C4-2B (cell line): ENCODE results near the gene DAPK1.

Experiments
- H3K27ac ChIP-seq: fragments of 450-650 bp; 2 replicates; pipeline ENCODE4 v1.5.1; 2017
- ZFX ChIP-seq: fragments of 450-650 bp; IDR thresholded peaks from 2 replicates; pipeline ENCODE4 v1.6.1; 2017
- TF ChIP-seq, protein P1 (sequence below): fragments of 450-650 bp; conservative IDR thresholded peaks from 2 replicates; pipeline ENCODE4 v1.5.1; 2017; ENCODE audit warnings: mild to moderate bottlenecking

Gene DAPK1

GRCh38 chr9:87537625-87538024 is 40.0 kb downstream of the DAPK1 start:
- TF ChIP-seq ZFX, result no peak
- TF ChIP-seq, protein P1, sequence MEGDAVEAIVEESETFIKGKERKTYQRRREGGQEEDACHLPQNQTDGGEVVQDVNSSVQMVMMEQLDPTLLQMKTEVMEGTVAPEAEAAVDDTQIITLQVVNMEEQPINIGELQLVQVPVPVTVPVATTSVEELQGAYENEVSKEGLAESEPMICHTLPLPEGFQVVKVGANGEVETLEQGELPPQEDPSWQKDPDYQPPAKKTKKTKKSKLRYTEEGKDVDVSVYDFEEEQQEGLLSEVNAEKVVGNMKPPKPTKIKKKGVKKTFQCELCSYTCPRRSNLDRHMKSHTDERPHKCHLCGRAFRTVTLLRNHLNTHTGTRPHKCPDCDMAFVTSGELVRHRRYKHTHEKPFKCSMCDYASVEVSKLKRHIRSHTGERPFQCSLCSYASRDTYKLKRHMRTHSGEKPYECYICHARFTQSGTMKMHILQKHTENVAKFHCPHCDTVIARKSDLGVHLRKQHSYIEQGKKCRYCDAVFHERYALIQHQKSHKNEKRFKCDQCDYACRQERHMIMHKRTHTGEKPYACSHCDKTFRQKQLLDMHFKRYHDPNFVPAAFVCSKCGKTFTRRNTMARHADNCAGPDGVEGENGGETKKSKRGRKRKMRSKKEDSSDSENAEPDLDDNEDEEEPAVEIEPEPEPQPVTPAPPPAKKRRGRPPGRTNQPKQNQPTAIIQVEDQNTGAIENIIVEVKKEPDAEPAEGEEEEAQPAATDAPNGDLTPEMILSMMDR, result no peak
- no peak overlapping the region for H3K27ac ChIP-seq

DNA sequence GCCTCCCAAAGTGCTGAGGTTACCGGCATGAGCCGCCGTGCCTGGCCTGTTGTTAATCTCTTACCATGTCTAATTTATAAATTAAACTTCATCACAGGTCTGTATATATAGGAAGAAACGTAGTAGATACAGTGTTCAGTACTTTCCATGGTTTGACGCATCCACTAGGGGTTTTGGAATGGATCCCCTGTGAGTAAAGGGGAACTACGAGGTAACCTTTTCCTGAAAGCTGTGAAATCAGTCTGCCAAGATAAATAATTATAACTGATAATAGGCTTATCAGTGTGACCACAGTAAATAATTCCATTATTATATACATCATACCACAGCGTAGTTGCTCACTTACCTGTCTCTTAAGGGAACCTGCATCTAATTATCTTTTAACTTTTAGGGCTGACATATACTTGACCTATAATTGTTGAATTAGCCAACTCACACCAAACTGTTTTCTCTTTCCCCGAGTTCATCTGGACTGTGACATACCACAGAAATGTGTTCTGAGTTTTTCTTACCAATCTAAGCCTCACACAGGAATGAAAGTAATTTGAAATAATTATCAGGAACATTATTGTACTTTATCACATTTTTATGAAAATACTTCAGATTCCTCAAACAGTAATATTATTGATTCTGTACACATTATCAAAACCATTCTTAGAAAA is 42.9 kb downstream of the DAPK1 start:
- TF ChIP-seq ZFX, result no peak
- TF ChIP-seq, protein P1, result no peak
- no peak overlapping the region for H3K27ac ChIP-seq

DNA sequence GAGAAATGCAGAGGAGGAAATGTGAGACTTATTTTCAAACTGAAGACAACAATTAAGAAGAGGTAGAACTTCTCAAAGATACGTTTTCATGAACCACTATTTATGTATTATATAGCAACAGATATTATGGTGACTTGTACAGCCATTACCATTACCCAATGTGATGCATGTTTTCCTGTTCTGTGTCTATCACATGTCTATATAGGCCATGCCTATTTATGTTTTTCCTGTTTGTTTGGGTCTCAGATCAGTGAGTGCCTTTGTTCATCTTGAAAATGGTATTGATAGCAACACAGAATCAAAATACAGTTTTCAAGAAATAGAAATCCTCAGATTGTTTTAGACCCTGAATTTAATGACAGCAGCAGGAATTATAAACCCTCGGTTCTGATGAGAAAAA is 44.0 kb downstream of the DAPK1 start:
- TF ChIP-seq, protein P1, result no peak
- TF ChIP-seq ZFX, result no peak
- H3K27ac ChIP-seq, result no peak overlapping the region

- H3K27ac ChIP-seq, result no peak overlapping the region
- TF ChIP-seq ZFX, result no peak
- TF ChIP-seq, protein P1, result no peak
Observed at GRCh38 chr9:87542141-87542540, 44.5 kb downstream of the DAPK1 start.

DNA sequence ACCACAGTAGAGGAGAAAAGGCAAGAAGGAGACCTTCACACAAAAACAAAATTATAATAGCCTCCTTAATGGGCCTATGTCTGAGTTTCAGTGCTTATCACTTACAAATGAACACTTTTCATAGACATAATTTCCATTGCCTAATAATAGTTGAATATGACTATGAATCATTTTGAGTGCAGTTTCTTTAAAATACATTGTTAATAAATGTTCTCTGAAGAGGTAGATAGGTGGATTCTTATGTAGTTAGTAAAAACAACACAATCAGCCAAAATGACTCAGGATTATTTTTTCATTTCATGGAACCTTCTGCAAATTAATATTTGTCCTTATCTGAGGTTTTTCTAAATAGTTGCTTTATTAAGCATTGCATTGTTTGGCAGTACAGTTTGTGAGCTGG is 45.6 kb downstream of the DAPK1 start:
- no peak overlapping the region for H3K27ac ChIP-seq

DNA sequence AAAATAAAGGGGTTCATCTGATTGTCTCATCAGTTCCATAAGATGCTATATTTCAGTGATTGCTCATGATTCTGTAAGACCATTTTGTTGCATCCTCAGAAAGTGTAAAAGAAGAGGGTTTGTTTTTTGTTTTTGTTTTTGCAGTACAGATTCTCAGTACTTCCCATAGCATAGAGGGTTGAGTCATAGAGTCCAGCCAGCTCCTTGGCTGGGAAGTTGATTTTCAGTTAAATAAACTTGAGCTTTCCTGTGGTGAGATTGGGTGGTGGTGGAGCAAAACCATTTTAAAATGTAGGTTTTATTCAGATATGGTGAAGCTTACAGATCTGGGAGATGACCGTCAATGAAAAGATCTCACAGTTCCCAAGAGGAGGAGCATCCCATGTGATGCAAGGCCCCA is 48.2 kb downstream of the DAPK1 start:
- H3K27ac ChIP-seq, result no peak overlapping the region
- no peak for TF ChIP-seq ZFX
- TF ChIP-seq, protein P1, result no peak

More for the DNA sequence above, 45.6 kb downstream of the DAPK1 start:
- TF ChIP-seq ZFX, result no peak
- TF ChIP-seq, protein P1, result no peak

DNA sequence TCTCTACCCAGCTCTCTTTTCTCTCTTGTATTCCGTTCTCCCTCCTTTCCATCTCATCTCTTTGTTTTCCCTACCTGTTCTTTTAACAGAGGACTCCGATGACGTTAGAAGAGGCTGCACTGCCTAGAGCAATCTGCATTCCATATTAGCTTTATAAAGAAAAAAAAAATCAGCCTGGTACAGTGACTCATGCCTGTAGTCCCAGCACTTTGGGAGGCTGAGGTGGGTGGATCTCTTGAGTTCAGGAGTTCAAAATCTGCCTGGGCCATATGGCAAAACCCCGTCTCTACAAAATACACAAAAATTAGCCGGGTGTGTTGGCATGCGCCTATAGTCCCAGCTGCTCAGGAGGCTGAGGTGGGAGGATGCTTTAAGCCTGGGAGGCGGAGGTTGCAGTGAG is 49.0 kb downstream of the DAPK1 start:
- H3K27ac ChIP-seq, result no peak overlapping the region
- TF ChIP-seq, protein P1, result no peak
- no peak for TF ChIP-seq ZFX
